AG09319 (cell line): ENCODE measurements around the gene CNTROB.

Experiments
- DNase-seq: peaks from one replicate; pipeline ENCODE4 v3.0.0-alpha.2; 2010; ENCODE audit warnings: low read depth; ENCODE audit errors: extremely low read depth
- TF ChIP-seq, protein P1 (sequence below): IDR thresholded peaks from 2 replicates; pipeline ENCODE4 v1.5.1; 2011; ENCODE audit warnings: low read depth, mild to moderate bottlenecking, inconsistent platforms, low read length, moderate library complexity

The CNTROB gene

GRCh38 chr17:7911116-7911515 is 20.9 kb upstream of the CNTROB start:
- DNase-seq: no peak
- TF ChIP-seq, protein P1, sequence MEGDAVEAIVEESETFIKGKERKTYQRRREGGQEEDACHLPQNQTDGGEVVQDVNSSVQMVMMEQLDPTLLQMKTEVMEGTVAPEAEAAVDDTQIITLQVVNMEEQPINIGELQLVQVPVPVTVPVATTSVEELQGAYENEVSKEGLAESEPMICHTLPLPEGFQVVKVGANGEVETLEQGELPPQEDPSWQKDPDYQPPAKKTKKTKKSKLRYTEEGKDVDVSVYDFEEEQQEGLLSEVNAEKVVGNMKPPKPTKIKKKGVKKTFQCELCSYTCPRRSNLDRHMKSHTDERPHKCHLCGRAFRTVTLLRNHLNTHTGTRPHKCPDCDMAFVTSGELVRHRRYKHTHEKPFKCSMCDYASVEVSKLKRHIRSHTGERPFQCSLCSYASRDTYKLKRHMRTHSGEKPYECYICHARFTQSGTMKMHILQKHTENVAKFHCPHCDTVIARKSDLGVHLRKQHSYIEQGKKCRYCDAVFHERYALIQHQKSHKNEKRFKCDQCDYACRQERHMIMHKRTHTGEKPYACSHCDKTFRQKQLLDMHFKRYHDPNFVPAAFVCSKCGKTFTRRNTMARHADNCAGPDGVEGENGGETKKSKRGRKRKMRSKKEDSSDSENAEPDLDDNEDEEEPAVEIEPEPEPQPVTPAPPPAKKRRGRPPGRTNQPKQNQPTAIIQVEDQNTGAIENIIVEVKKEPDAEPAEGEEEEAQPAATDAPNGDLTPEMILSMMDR: no peak

- TF ChIP-seq, protein P1: peak; percentile 76
- peak; percentile 56 for DNase-seq
These were observed 19.0 kb upstream of the CNTROB start for GRCh38 chr17:7912927-7913524.

DNA sequence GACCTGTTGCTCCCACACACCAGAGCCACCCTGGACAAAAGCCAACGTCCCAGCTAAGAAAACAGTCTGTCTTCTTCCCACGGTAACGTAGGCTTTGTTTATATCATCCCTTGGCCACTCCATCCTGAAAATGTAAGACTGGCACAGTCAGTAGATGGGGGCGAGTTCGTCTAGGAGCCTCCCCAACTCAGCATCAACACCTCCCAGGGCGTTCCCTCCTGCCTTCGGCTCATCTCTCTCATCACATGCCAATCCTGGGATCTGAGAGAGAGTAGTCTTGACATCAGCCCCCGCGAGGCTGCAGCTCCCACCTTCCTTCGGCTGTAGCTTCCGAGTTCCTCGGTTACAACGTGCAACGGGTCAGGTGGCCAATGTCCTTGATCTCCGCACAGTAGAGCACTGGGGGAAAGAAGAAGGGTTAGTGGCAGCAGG is 16.8 kb upstream of the CNTROB start:
- no peak for DNase-seq
- TF ChIP-seq, protein P1: no peak

GRCh38 chr17:7915611-7916384 is 16.2 kb upstream of the CNTROB start, which contains the start of gene RNF227:
RNF227 (minus strand) TSS chr17:7916289; CDS start chr17:7916195, 94 bp downstream.
- peak; percentile 88 for DNase-seq

GRCh38 chr17:7916385-7916682 is 15.7 kb upstream of the CNTROB start:
- DNase-seq: no peak
- TF ChIP-seq, protein P1: no peak

More at GRCh38 chr17:7915611-7916384, 16.2 kb upstream of the CNTROB start, which contains the start of gene RNF227:
- TF ChIP-seq, protein P1: no peak

GRCh38 chr17:7916808-7917207 is 15.2 kb upstream of the CNTROB start:
- no peak for DNase-seq
- TF ChIP-seq, protein P1: no peak

DNA sequence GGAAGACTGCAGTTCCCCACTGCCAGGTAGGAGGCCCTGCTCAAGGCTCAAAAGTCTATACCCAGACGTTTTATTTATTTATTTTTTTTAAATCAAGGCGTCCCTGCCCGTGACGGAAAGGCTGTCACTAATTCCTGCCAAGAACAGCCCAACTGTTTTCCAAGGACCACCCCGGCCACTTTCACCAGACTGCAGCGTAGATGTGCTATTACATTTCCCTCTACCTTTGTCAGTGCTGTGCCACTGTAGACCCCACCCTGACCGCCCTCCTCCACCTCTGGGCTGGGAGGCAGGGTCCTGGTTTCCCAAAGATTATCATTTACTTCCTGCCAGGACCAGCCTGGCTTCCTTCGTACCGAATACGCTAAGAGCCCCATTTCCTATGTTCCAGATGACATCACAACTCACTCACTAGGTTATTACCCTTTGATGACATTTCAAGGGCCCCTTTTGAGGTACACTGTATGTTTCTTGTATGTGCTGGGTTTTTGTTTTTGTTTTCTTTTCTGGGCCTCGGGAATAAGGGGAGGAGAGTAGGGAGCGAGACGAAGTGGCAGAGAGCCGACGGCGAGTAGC is 9.6 kb upstream of the CNTROB start:
- TF ChIP-seq, protein P1: no peak
- DNase-seq: no peak
